DOHH2 (cell line): ENCODE data around the gene MT1M.

ENCODE experiments used
- H3F3A ChIP-seq: fragments of 200-600 bp; sonication (generic), shearing (Covaris generic); 2 replicates; pipeline ENCODE4 v1.6.0; 2016; ENCODE audit warnings: antibody characterized with exemption, mild to moderate bottlenecking; ENCODE audit not compliant: control insufficient read depth, insufficient read depth
- H3K27ac ChIP-seq: fragments of 200-600 bp; sonication (generic); 2 replicates; pipeline ENCODE4 v1.5.1; 2014; ENCODE audit warnings: low read depth, mild to moderate bottlenecking, low read length, moderate library complexity
- H3K27me3 ChIP-seq: fragments of 200-600 bp; sonication (generic); 2 replicates; pipeline ENCODE4 v1.6.1; 2014; ENCODE audit warnings: mild to moderate bottlenecking, low read length, mixed read lengths; ENCODE audit not compliant: control insufficient read depth
- H3K36me3 ChIP-seq: fragments of 200-600 bp; sonication (generic); 2 replicates; pipeline ENCODE4 v1.6.1; 2014; ENCODE audit warnings: mild to moderate bottlenecking, low read length, moderate library complexity, mixed read lengths; ENCODE audit not compliant: control insufficient read depth
- H3K4me1 ChIP-seq: fragments of 200-600 bp; sonication (generic); 2 replicates; pipeline ENCODE4 v1.6.1; 2014; ENCODE audit warnings: mild to moderate bottlenecking, low read length, mixed read lengths; ENCODE audit not compliant: control insufficient read depth
- H3K4me2 ChIP-seq: fragments of 200-600 bp; sonication (generic); 2 replicates; pipeline ENCODE4 v1.6.0; 2014; ENCODE audit warnings: mild to moderate bottlenecking, low read length, moderate library complexity
- H3K4me3 ChIP-seq: fragments of 200-600 bp; sonication (generic); 2 replicates; pipeline ENCODE4 v1.5.1; 2014; ENCODE audit warnings: mild to moderate bottlenecking, low read length, mixed read lengths
- H3K79me2 ChIP-seq: fragments of 200-600 bp; sonication (generic); 2 replicates; pipeline ENCODE4 v1.6.1; 2014; ENCODE audit warnings: mild to moderate bottlenecking, low read length, mixed read lengths; ENCODE audit not compliant: control insufficient read depth
- H3K9me2 ChIP-seq: fragments of 200-600 bp; sonication (generic); replicated peaks from 2 replicates; pipeline ENCODE4 v1.6.1; 2014; ENCODE audit warnings: mild to moderate bottlenecking, low read length, mixed read lengths; ENCODE audit not compliant: control insufficient read depth
- H3K9me3 ChIP-seq: fragments of 200-600 bp; sonication (generic); 2 replicates; pipeline ENCODE4 v1.6.1; 2014; ENCODE audit warnings: antibody characterized with exemption, low read length, mixed read lengths; ENCODE audit not compliant: control insufficient read depth, insufficient read depth
- H4K20me1 ChIP-seq: fragments of 200-600 bp; sonication (generic); 2 replicates; pipeline ENCODE4 v1.6.0; 2014; ENCODE audit warnings: low read depth, mild to moderate bottlenecking, antibody characterized with exemption, low read length, moderate library complexity; ENCODE audit not compliant: control insufficient read depth, insufficient read depth
- EZH2phosphoT487 ChIP-seq: fragments of 200-600 bp; sonication (generic); IDR thresholded peaks from 2 replicates; pipeline ENCODE4 v1.6.1; 2017; ENCODE audit warnings: borderline replicate concordance, mild to moderate bottlenecking, antibody characterized with exemption, low read length, moderate library complexity, mixed read lengths
- TF ChIP-seq, protein P1 (sequence below): fragments of 200-600 bp; sonication (generic); IDR thresholded peaks from one replicate; pipeline ENCODE4 v1.5.1; 2014; ENCODE audit warnings: antibody characterized with exemption, mild to moderate bottlenecking, low read depth, low read length; ENCODE audit not compliant: poor library complexity, severe bottlenecking

MT1M gene

DNA sequence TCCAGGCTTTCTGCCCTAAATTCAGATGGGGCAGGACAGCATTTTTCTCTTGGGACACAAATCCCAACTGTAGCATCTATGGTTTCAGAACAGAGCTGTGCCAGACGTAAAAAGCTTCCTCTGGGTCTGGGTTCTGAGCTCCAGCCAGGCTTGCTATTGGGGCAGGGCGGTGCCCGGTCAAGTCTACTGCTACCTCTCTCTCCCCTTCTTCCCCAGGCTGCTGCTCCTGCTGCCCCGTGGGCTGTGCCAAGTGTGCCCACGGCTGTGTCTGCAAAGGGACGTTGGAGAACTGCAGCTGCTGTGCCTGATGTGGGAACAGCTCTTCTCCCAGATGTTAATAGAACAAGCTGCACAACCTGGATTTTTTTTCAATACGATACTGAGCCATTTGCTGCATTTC lies 1.1 kb downstream of the MT1M start:
- Histone ChIP-seq H3K27me3 (peaks cover 61% of the 10 kb centered on the region), H3K36me3 (no peaks in the 10 kb centered on the region), H3K4me2 (no peak overlapping the region), H3K9me2 (no peaks in the 10 kb centered on the region), H3K27ac (no peak overlapping the region), H3F3A (no peaks in the 10 kb centered on the region), H4K20me1 (no peaks in the 10 kb centered on the region), H3K9me3 (no peaks in the 10 kb centered on the region), H3K4me3 (no peak overlapping the region), H3K79me2 (no peaks in the 10 kb centered on the region), H3K4me1 (no peaks in the 10 kb centered on the region)
- TF ChIP-seq, protein P1, sequence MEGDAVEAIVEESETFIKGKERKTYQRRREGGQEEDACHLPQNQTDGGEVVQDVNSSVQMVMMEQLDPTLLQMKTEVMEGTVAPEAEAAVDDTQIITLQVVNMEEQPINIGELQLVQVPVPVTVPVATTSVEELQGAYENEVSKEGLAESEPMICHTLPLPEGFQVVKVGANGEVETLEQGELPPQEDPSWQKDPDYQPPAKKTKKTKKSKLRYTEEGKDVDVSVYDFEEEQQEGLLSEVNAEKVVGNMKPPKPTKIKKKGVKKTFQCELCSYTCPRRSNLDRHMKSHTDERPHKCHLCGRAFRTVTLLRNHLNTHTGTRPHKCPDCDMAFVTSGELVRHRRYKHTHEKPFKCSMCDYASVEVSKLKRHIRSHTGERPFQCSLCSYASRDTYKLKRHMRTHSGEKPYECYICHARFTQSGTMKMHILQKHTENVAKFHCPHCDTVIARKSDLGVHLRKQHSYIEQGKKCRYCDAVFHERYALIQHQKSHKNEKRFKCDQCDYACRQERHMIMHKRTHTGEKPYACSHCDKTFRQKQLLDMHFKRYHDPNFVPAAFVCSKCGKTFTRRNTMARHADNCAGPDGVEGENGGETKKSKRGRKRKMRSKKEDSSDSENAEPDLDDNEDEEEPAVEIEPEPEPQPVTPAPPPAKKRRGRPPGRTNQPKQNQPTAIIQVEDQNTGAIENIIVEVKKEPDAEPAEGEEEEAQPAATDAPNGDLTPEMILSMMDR, result no peak

DNA sequence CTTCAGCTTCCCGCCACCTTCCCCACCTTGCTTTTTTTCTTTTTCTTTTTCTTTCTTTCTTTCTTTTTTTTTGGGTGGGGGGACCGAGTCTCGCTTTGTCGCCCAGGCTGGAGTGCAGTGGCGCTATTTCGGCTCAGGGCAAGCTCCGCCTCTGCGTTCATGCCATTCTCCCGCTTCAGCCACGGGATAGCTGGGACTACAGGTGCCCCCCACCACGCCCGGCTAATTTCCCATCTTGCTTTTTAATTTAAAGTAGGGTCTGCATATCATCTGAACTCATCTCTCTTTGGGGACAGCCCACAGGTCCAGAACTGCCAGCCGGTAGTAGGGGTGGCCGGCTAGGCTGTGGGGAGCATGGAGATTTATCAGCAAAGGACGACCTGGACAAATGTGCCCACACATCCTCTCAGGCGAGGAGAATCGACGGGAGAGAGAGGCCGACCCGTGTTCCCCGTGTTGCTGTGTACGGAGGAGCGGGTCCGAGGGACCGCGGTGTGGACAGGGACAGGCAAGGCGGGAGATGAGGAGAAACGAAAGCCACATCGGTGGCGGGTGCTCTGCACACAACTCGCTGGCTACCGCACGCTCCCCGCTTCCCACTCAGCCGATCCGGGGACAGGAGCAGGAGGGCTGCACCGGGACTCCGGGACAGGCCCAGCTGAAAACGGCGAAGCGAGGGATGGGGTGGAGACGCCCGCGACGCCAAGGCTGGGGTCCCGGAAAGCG lies 2.4 kb downstream of the MT1M start:
- Histone ChIP-seq H3K27ac (no peak overlapping the region), H3K4me2 (no peak overlapping the region), H3K79me2 (no peaks in the 10 kb centered on the region), H4K20me1 (no peaks in the 10 kb centered on the region), H3K4me1 (no peaks in the 10 kb centered on the region), H3K9me2 (no peaks in the 10 kb centered on the region), H3F3A (no peaks in the 10 kb centered on the region), H3K27me3 (peaks cover 63% of the 10 kb centered on the region), H3K9me3 (no peaks in the 10 kb centered on the region), H3K4me3 (no peak overlapping the region), H3K36me3 (no peaks in the 10 kb centered on the region)
- TF ChIP-seq, protein P1, result no peak

DNA sequence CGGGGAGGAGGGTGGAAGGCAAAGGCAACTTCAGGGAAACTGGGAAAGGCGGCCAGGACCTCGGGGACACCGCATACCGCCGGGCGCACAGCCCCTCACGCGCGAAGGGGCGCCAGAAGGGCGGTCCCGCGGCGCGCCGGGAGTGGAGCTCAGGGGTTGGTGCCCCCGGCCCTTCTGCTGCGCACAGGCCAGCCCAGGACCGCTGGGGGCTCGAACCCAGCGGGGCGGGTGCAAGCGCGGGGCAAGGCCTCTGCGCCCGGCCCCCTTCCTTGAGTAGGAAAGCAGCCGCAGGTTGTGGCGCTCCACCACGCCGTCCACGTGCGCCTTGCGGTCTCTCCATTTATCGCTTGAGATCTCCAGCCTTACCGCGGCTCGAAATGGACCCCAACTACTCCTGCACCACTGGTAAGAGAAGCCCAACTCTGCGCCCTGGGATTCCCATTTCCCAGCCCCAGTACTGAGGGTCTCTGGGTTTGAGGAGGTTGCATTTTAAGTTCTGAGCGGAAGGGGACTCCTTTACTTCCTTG lies 3.0 kb downstream of the MT1M start:
- Histone ChIP-seq H3F3A (no peaks in the 10 kb centered on the region), H3K27me3 (peaks cover 64% of the 10 kb centered on the region), H3K9me2 (no peaks in the 10 kb centered on the region), H4K20me1 (no peaks in the 10 kb centered on the region), H3K4me2 (no peak overlapping the region), H3K9me3 (no peaks in the 10 kb centered on the region), H3K27ac (no peak overlapping the region), H3K4me3 (no peak overlapping the region), H3K36me3 (no peaks in the 10 kb centered on the region), H3K4me1 (no peaks in the 10 kb centered on the region), H3K79me2 (no peaks in the 10 kb centered on the region)
- TF ChIP-seq, protein P1, result no peak
- no peak for TF ChIP-seq EZH2phosphoT487
